GM12878 (cell line): ENCODE measurements around the gene RARS2. TPM values are rescaled to one million over a fixed set of nuclear protein-coding genes. Genes with fewer than 3 reads are reported as not detected.

Experiments used
- ATAC-seq: fragments of 200-7000 bp; cut with Tn5 transposase; 3 replicates; pipeline ENCODE4 v1.9.1; 2020; ENCODE audit warnings: mild to moderate bottlenecking, moderate library complexity
- BruUV-seq: library from RNA; stranded (reverse); fragments of 400-500 nt; replicated peaks from 2 replicates; lab custom pipeline; 2021; lab: Mats Ljungman, UMichigan
- CTCF ChIA-PET: fragments of 300-600 bp; sonication (Branson Sonifier 250); formaldehyde crosslinking; extraction: SDS; loops from one replicate; lab custom pipeline; 2021; ENCODE audit warnings: inconsistent platforms; lab: Yijun Ruan, JAX
- POLR2A ChIA-PET: fragments of 350-600 bp; formaldehyde crosslinking; extraction: SDS; loops from one replicate; lab custom pipeline; 2021; ENCODE audit warnings: inconsistent platforms; lab: Charles Lee
- RAD21 ChIA-PET: fragments of 300-600 bp; sonication (Branson Sonifier 250); formaldehyde crosslinking; loops from one replicate; lab custom pipeline; 2023; ENCODE audit warnings: antibody characterized with exemption; ENCODE audit not compliant: unreplicated experiment; lab: Charles Lee
- SMC1A ChIA-PET: fragments of 300-600 bp; sonication (Branson Sonifier 250); formaldehyde crosslinking; loops from one replicate; lab custom pipeline; 2023; ENCODE audit not compliant: unreplicated experiment, uncharacterized antibody; lab: Charles Lee
- DNase-seq: peaks from one replicate; pipeline ENCODE4 v3.0.0-alpha.2; 2011; ENCODE audit warnings: low read depth, low spot score
- FAIRE-seq: peaks from 3 replicates; lab custom pipeline; 2011; peaks lifted over from hg19 to GRCh38; lab: Jason Lieb, UNC
- H2AFZ ChIP-seq: 2 replicates; pipeline ENCODE4 v1.6.0; 2011; ENCODE audit warnings: low read depth, low read length, control low read depth; ENCODE audit not compliant: control insufficient read depth
- H3K27ac ChIP-seq: 2 replicates; pipeline ENCODE4 v1.5.1; 2011; ENCODE audit warnings: control low read depth; ENCODE audit not compliant: control insufficient read depth, insufficient read depth
- H3K27me3 ChIP-seq, 2 experiments: replicated peaks in 1 of 2; 2 replicates each; pipeline versions ENCODE4 v1.6.0 to v1.6.1; 2011; ENCODE audit warnings: low read length in 1 of 2; ENCODE audit not compliant: control insufficient read depth in 2 of 2, insufficient read depth in 2 of 2
- H3K36me3 ChIP-seq, 2 experiments: 2 replicates each; pipeline ENCODE4 v1.5.1; 2011; ENCODE audit warnings: low read length in 1 of 2; ENCODE audit not compliant: control insufficient read depth in 2 of 2, insufficient read depth in 2 of 2
- H3K4me1 ChIP-seq: 2 replicates; pipeline ENCODE4 v1.6.1; 2011; ENCODE audit warnings: mild to moderate bottlenecking, low read length, moderate library complexity, mixed read lengths; ENCODE audit not compliant: control insufficient read depth, insufficient read depth
- H3K4me2 ChIP-seq: 2 replicates; pipeline ENCODE4 v1.6.0; 2011; ENCODE audit warnings: control low read depth; ENCODE audit not compliant: control insufficient read depth, insufficient read depth
- H3K4me3 ChIP-seq: fragments of 200-600 bp; sonication (generic); 2 replicates; pipeline ENCODE4 v1.5.1; 2016
- H3K79me2 ChIP-seq: 2 replicates; pipeline ENCODE4 v1.6.0; 2011; ENCODE audit warnings: low read length; ENCODE audit not compliant: control insufficient read depth, insufficient read depth
- H3K9ac ChIP-seq: 2 replicates; pipeline ENCODE4 v1.8.0; 2011; ENCODE audit warnings: low read length, control low read depth, mixed read lengths; ENCODE audit not compliant: control insufficient read depth, insufficient read depth
- H3K9me3 ChIP-seq: replicated peaks from 3 replicates; pipeline ENCODE4 v1.5.1; 2011; ENCODE audit warnings: mild to moderate bottlenecking, low read length; ENCODE audit not compliant: control insufficient read depth, insufficient read depth
- H4K20me1 ChIP-seq: 2 replicates; pipeline ENCODE4 v1.6.0; 2011; ENCODE audit not compliant: control insufficient read depth, insufficient read depth
- REST ChIP-seq: IDR thresholded peaks from 2 replicates; pipeline ENCODE4 v1.6.1; 2012; ENCODE audit warnings: mild to moderate bottlenecking, low read depth, low read length
- RUNX3 ChIP-seq: IDR thresholded peaks from 2 replicates; pipeline ENCODE4 v1.6.1; 2012; ENCODE audit warnings: low read length, inconsistent platforms
- ZNF207 ChIP-seq: fragments of 450-650 bp; IDR thresholded peaks from 2 replicates; pipeline ENCODE4 v1.6.1; 2014; ENCODE audit warnings: antibody characterized with exemption, mild to moderate bottlenecking, borderline replicate concordance
- WGBS: methylation state at CpG from one replicate; pipeline ENCODE4 v1.1.6; 2016; ENCODE audit warnings: low lambda C conversion rate; ENCODE audit not compliant: insufficient replicate concordance, insufficient coverage; ENCODE audit errors: missing lambda C conversion rate; 5-methylcytosine and 5-hydroxymethylcytosine counted together
- in situ Hi-C: fragments of 300-500 bp; cut with MboI; formaldehyde crosslinking; loops from 9 replicates; pipeline ENCODE4 v1.14.3; 2018; ENCODE audit warnings: mixed read lengths
- intact Hi-C: fragments of 100-400 bp; cut with micrococcal nuclease; formaldehyde crosslinking; loops from one replicate; pipeline ENCODE4 v1.14.2; 2022; ENCODE audit not compliant: unreplicated experiment
- polyA plus RNA-seq, 11 experiments: library from polyadenylated mRNA; depleted of rRNA in 4 of 11; unstranded in 6 of 11; stranded (reverse) in 5 of 11; fragments of >200 nt; fragmentation: Nextera tagmentation in 4 of 11; fragmentation: Illumina TruSeq in 1 of 11; extraction: Ambion mirVana in 4 of 11; extraction: Trizol in 1 of 11; gene quantifications; 1 replicate in 1 of 11; 2 replicates in 10 of 11; pipeline versions ENCODE4 v1.2.1 to v1.2.3, GENCODE V29; 2011 to 2016; ENCODE audit warnings: inconsistent platforms in 2 of 11, missing spikeins in 2 of 11, low read depth in 1 of 11
- total RNA-seq, 4 experiments: library from RNA; depleted of rRNA in 3 of 4; stranded (reverse); fragments of >200 nt in 3 of 4; fragmentation: Illumina TruSeq in 1 of 4; extraction: Trizol in 1 of 4; gene quantifications; 2 replicates each; pipeline versions ENCODE4 v1.2.1 to v1.2.3, GENCODE V29; 2013 to 2021
- TF ChIP-seq, protein P1 (sequence below): fragments of 450-650 bp; formaldehyde crosslinking; IDR thresholded peaks from 2 replicates; pipeline ENCODE4 v1.5.0; 2022; ENCODE audit warnings: mild to moderate bottlenecking, missing genetic modification characterization

The RARS2 gene
- total and polyA plus RNA-seq, 10 of the 15 experiments (the other 5 are each of a cell fraction or from before 2014, with no cell fraction given): 18.3 to 54.2 (median 36.8) TPM

DNA sequence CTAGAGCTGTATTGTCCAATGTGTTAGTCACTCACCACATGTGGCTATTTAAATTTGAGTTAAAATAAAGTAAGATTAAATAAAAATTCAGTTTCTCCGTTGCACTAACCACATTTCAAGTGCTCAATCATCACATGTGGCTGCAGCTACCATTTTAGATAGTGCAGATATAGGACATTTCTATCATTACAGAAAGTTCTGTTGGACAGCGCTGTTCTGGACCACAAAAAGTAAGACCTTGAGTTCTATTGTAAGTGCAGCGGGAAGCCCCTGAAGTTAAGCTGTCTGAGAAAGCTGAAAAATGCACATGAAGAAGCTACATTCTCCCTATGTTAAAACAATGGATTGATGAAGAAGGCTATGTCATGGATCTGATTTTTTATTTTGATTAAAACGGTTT is 1.2 kb upstream of the RARS2 start:
- RAD21 ChIA-PET: interaction anchor here (0.7 to 3.1 kb wide), 7 partner anchors 106 to 241 kb away, joined by 3 to 10 read pairs (median 3); no protein-coding TSS in a partner anchor
- peak; percentile 52; the same call in 1 of the 2 replicates for TF ChIP-seq REST
- peak; percentile 11; the same call in 1 of the 2 replicates for TF ChIP-seq RUNX3
- TF ChIP-seq, protein P1, sequence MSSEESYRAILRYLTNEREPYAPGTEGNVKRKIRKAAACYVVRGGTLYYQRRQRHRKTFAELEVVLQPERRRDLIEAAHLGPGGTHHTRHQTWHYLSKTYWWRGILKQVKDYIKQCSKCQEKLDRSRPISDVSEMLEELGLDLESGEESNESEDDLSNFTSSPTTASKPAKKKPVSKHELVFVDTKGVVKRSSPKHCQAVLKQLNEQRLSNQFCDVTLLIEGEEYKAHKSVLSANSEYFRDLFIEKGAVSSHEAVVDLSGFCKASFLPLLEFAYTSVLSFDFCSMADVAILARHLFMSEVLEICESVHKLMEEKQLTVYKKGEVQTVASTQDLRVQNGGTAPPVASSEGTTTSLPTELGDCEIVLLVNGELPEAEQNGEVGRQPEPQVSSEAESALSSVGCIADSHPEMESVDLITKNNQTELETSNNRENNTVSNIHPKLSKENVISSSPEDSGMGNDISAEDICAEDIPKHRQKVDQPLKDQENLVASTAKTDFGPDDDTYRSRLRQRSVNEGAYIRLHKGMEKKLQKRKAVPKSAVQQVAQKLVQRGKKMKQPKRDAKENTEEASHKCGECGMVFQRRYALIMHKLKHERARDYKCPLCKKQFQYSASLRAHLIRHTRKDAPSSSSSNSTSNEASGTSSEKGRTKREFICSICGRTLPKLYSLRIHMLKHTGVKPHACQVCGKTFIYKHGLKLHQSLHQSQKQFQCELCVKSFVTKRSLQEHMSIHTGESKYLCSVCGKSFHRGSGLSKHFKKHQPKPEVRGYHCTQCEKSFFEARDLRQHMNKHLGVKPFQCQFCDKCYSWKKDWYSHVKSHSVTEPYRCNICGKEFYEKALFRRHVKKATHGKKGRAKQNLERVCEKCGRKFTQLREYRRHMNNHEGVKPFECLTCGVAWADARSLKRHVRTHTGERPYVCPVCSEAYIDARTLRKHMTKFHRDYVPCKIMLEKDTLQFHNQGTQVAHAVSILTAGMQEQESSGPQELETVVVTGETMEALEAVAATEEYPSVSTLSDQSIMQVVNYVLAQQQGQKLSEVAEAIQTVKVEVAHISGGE: no peak
- no peak for TF ChIP-seq ZNF207
- Histone ChIP-seq H3K9me3 (no peaks in the 10 kb centered on the region), H3K79me2 (peaks cover 65% of the 10 kb centered on the region), H3K27me3 (no peaks in the 10 kb centered on the region), H3K36me3 (peaks cover 0 to 8% of the 10 kb centered on the region in 2 experiments; a peak in 1 of 4 replicates), H3K27ac (peak overlapping the region; percentile 87), H3K4me1 (peaks cover 3% of the 10 kb centered on the region; the same call in 1 of the 2 replicates), H3K4me3 (peak overlapping the region; percentile 99), H2AFZ (no peak overlapping the region), H4K20me1 (no peaks in the 10 kb centered on the region), H3K4me2 (peak overlapping the region; percentile 83), H3K9ac (peak overlapping the region; percentile 90)
- intact Hi-C loops (loop anchor here (5.0 kb wide), 2 partner anchors 101 to 459 kb away; no protein-coding TSS in a partner anchor), in situ Hi-C loops (no loop called here)
- POLR2A ChIA-PET: interaction anchor here (0.6 to 1.5 kb wide), 2 partner anchors 65 to 407 kb away, joined by 4 to 5 read pairs; no protein-coding TSS in a partner anchor
- no peak for FAIRE-seq
- CTCF ChIA-PET: interaction anchor here (2.9 kb wide), 1 partner anchor 15 kb away, joined by 12 read pairs; no protein-coding TSS in a partner anchor
- 47% methylated on average over 4 of the region's 4 CpGs for WGBS
- no TSS peak for BruUV-seq
- SMC1A ChIA-PET: interaction anchor here (0.8 to 1.5 kb wide), 5 partner anchors 13 to 182 kb away, joined by 3 to 5 read pairs (median 4); no protein-coding TSS in a partner anchor
- peak; percentile 10; the same call in 1 of the 3 replicates for ATAC-seq
- DNase-seq: no peak
